ENCODE results near the gene PI16. TPM values are rescaled to one million over a fixed set of nuclear protein-coding genes. Genes with fewer than 3 reads are reported as not detected.

Gene PI16
- polyA plus RNA-seq, 1 of the 3 experiments (the other 2 are of a cell fraction): 0.02 TPM

GRCh38 chr6:36964908-36965307 lies 10.4 kb downstream of the PI16 start:
- H3K9me3 ChIP-seq: no peaks in the 10 kb centered on the region
- no peak overlapping the region for H3K27ac ChIP-seq (ENCODE audit: low read depth in 2 of 2, low read length in 1 of 2)
- H2AFZ ChIP-seq (ENCODE audit: low read depth): no peak overlapping the region
- H4K20me1 ChIP-seq (ENCODE audit: insufficient read depth): peaks cover 6% of the 10 kb centered on the region; the same call in 1 of the 2 replicates
- TF ChIP-seq RFX5 (IDR thresholded peaks at IDR 0.05; ENCODE audit: low read length) (no peak), GABPA (IDR thresholded peaks at IDR 0.05; ENCODE audit: low read depth) (no peak), GATA2 (CRISPR knock-in tag; IDR thresholded peaks at IDR 0.05) (no peak), USF1 (IDR thresholded peaks at IDR 0.05; ENCODE audit: borderline replicate concordance, low read depth) (no peak), TAF1 (IDR thresholded peaks at IDR 0.05; ENCODE audit: borderline replicate concordance, low read depth, low read length) (no peak), RAD21 (IDR thresholded peaks at IDR 0.05; ENCODE audit: low read length) (no peak), EP300 (IDR thresholded peaks at IDR 0.05; ENCODE audit: borderline replicate concordance in 1 of 2, low read depth in 1 of 2, low read length in 1 of 2) (no peak), FOXJ3 (CRISPR knock-in tag; IDR thresholded peaks at IDR 0.05) (no peak)
- ChIA-PET CTCF (interaction anchor here (0.7 to 1.6 kb wide), 5 partner anchors 13 to 64 kb away, joined by 3 to 4 read pairs (median 3); no protein-coding TSS in a partner anchor), POLR2A (no interaction called here)
- H3K4me1 ChIP-seq (ENCODE audit: control insufficient read depth in 1 of 2, insufficient read depth in 2 of 2, low read depth in 1 of 2, low read length in 1 of 2): peaks cover 3 to 14% of the 10 kb centered on the region in 2 experiments; a peak in 1 of 4 replicates
- no peak for DNase-seq
- H3K9me2 ChIP-seq: no peaks in the 10 kb centered on the region
- H3K27me3 ChIP-seq (ENCODE audit: insufficient read depth): no peaks in the 10 kb centered on the region
- no peaks in the 10 kb centered on the region for H3K79me2 ChIP-seq (ENCODE audit: insufficient read depth)
- no peak overlapping the region for H3K4me2 ChIP-seq
- H3K36me3 ChIP-seq (replicated peaks in 1 of 2; ENCODE audit: control insufficient read depth in 1 of 2, insufficient read depth in 2 of 2, low read length in 1 of 2): peaks cover 11 to 31% of the 10 kb centered on the region in 2 experiments
- H3K9ac ChIP-seq: no peak overlapping the region
- peaks cover 20% of the 10 kb centered on the region for H3F3A ChIP-seq (replicated peaks; ENCODE audit: insufficient read depth)
- no peak overlapping the region for H3K4me3 ChIP-seq (ENCODE audit: low read depth in 2 of 2, low read length in 1 of 2)
- WGBS (ENCODE audit: low lambda C conversion rate): 91% methylated on average over 4 of the region's 4 CpGs

GRCh38 chr6:36967301-36967700 lies 12.8 kb downstream of the PI16 start:
- Histone ChIP-seq H3K4me1 (ENCODE audit: control insufficient read depth in 1 of 2, insufficient read depth in 2 of 2, low read depth in 1 of 2, low read length in 1 of 2) (peaks cover 3 to 12% of the 10 kb centered on the region in 2 experiments; a peak in 1 of 4 replicates), H3K9me3 (no peaks in the 10 kb centered on the region), H4K20me1 (ENCODE audit: insufficient read depth) (peaks cover 6% of the 10 kb centered on the region; the same call in 1 of the 2 replicates), H3K27me3 (ENCODE audit: insufficient read depth) (no peaks in the 10 kb centered on the region), H3K27ac (ENCODE audit: low read depth in 2 of 2, low read length in 1 of 2) (no peak overlapping the region), H3K9me2 (no peaks in the 10 kb centered on the region), H3K4me2 (no peak overlapping the region), H3K36me3 (replicated peaks in 1 of 2; ENCODE audit: control insufficient read depth in 1 of 2, insufficient read depth in 2 of 2, low read length in 1 of 2) (peaks cover 21 to 55% of the 10 kb centered on the region in 2 experiments), H2AFZ (ENCODE audit: low read depth) (no peak overlapping the region), H3F3A (replicated peaks; ENCODE audit: insufficient read depth) (peaks cover 16% of the 10 kb centered on the region), H3K4me3 (ENCODE audit: low read depth in 2 of 2, low read length in 1 of 2) (no peak overlapping the region), H3K9ac (no peak overlapping the region), H3K79me2 (ENCODE audit: insufficient read depth) (no peaks in the 10 kb centered on the region)
- 100% methylated on average over 1 of the region's 3 CpGs for WGBS (ENCODE audit: low lambda C conversion rate)
- ChIA-PET POLR2A (no interaction called here), CTCF (interaction anchor here (4.3 kb wide), 1 partner anchor 50 kb away, joined by 13 read pairs; no protein-coding TSS in a partner anchor)
- no peak for TF ChIP-seq POLR2AphosphoS5 (IDR thresholded peaks at IDR 0.05; ENCODE audit: low read depth, low read length)
- TF ChIP-seq JUND (IDR thresholded peaks at IDR 0.05): no peak
- no peak for TF ChIP-seq FOSL2 (IDR thresholded peaks at IDR 0.05; ENCODE audit: borderline replicate concordance, low read depth)
- TF ChIP-seq USF2 (IDR thresholded peaks at IDR 0.05; ENCODE audit: borderline replicate concordance, low read depth, low read length): no peak
- TF ChIP-seq RFX5 (IDR thresholded peaks at IDR 0.05; ENCODE audit: low read length): no peak
- TF ChIP-seq GATA2 (CRISPR knock-in tag; IDR thresholded peaks at IDR 0.05): no peak
- TF ChIP-seq RCOR1 (IDR thresholded peaks at IDR 0.05; ENCODE audit: low read length): no peak
- no peak for TF ChIP-seq USF1 (IDR thresholded peaks at IDR 0.05; ENCODE audit: borderline replicate concordance, low read depth)
- no peak for TF ChIP-seq YY1 (IDR thresholded peaks at IDR 0.05; ENCODE audit: low read depth)
- no peak for TF ChIP-seq IRF3 (IDR thresholded peaks at IDR 0.05; ENCODE audit: low read depth, low read length)
- TF ChIP-seq FOXJ3 (CRISPR knock-in tag; IDR thresholded peaks at IDR 0.05): no peak
- TF ChIP-seq RXRA (IDR thresholded peaks at IDR 0.05; ENCODE audit: borderline replicate concordance, low read depth): no peak
- no peak for TF ChIP-seq FOXM1 (IDR thresholded peaks at IDR 0.05; ENCODE audit: low read depth)
- DNase-seq: no peak
